HEK293 (cell line): ENCODE data around the gene PRR5.

Experiments
- GLIS1 ChIP-seq: fragments of 450-650 bp; formaldehyde crosslinking; IDR thresholded peaks from 2 replicates; pipeline ENCODE4 v1.5.1; 2016; ENCODE audit warnings: missing biosample characterization, missing genetic modification characterization
- GLIS2 ChIP-seq: fragments of 450-650 bp; formaldehyde crosslinking; IDR thresholded peaks from 2 replicates; pipeline ENCODE4 v1.5.1; 2016; ENCODE audit warnings: missing biosample characterization, missing genetic modification characterization
- HOXC10 ChIP-seq: sonication (generic); formaldehyde crosslinking; IDR thresholded peaks from 2 replicates; pipeline ENCODE4 v1.8.1; 2023; ENCODE audit warnings: mild to moderate bottlenecking, missing genetic modification reagents
- KLF9 ChIP-seq: fragments of 450-650 bp; formaldehyde crosslinking; IDR thresholded peaks from 2 replicates; pipeline ENCODE4 v1.5.1; 2016; ENCODE audit warnings: missing biosample characterization, missing genetic modification characterization, low read depth
- OVOL3 ChIP-seq: fragments of 450-650 bp; formaldehyde crosslinking; IDR thresholded peaks from 2 replicates; pipeline ENCODE4 v1.5.1; 2016; ENCODE audit warnings: missing biosample characterization, missing genetic modification characterization
- PRDM1 ChIP-seq: fragments of 450-650 bp; formaldehyde crosslinking; IDR thresholded peaks from 2 replicates; pipeline ENCODE4; 2016; ENCODE audit warnings: missing biosample characterization, missing genetic modification characterization
- RBAK ChIP-seq: fragments of 450-650 bp; formaldehyde crosslinking; IDR thresholded peaks from 2 replicates; pipeline ENCODE4 v1.5.1; 2016; ENCODE audit warnings: missing biosample characterization, missing genetic modification characterization
- SETDB1 ChIP-seq: IDR thresholded peaks from one replicate; pipeline ENCODE4 v1.6.1; 2017; ENCODE audit warnings: mild to moderate bottlenecking, low read length, moderate library complexity, mixed read lengths; ENCODE audit not compliant: insufficient read length
- YY2 ChIP-seq: fragments of 450-650 bp; formaldehyde crosslinking; IDR thresholded peaks from 2 replicates; pipeline ENCODE4 v1.5.1; 2016; ENCODE audit warnings: missing biosample characterization, missing genetic modification characterization
- ZFP3 ChIP-seq: fragments of 450-650 bp; formaldehyde crosslinking; IDR thresholded peaks from 2 replicates; pipeline ENCODE4 v1.5.1; 2016; ENCODE audit warnings: low read depth, missing biosample characterization, missing genetic modification characterization
- ZNF169 ChIP-seq: fragments of 450-650 bp; formaldehyde crosslinking; IDR thresholded peaks from 2 replicates; pipeline ENCODE4 v1.5.1; 2016; ENCODE audit warnings: missing biosample characterization, missing genetic modification characterization
- ZNF202 ChIP-seq: fragments of 450-650 bp; formaldehyde crosslinking; IDR thresholded peaks from 2 replicates; pipeline ENCODE4 v1.5.1; 2016; ENCODE audit warnings: missing biosample characterization, missing genetic modification characterization, borderline replicate concordance
- ZNF24 ChIP-seq: fragments of 450-650 bp; formaldehyde crosslinking; IDR thresholded peaks from 2 replicates; pipeline ENCODE4 v1.5.1; 2016; ENCODE audit warnings: missing biosample characterization, missing genetic modification characterization
- ZNF354C ChIP-seq: fragments of 450-650 bp; formaldehyde crosslinking; IDR thresholded peaks from 2 replicates; pipeline ENCODE4 v1.5.1; 2016; ENCODE audit warnings: missing biosample characterization, missing genetic modification characterization, low read depth, borderline replicate concordance
- ZNF391 ChIP-seq: fragments of 450-650 bp; formaldehyde crosslinking; IDR thresholded peaks from 2 replicates; pipeline ENCODE4 v1.5.1; 2016; ENCODE audit warnings: low read depth, missing biosample characterization, missing genetic modification characterization, borderline replicate concordance
- ZNF394 ChIP-seq: fragments of 450-650 bp; formaldehyde crosslinking; IDR thresholded peaks from 2 replicates; pipeline ENCODE4 v1.5.1; 2016; ENCODE audit warnings: missing biosample characterization, missing genetic modification characterization, mild to moderate bottlenecking, moderate library complexity, borderline replicate concordance
- ZNF433 ChIP-seq: fragments of 450-650 bp; formaldehyde crosslinking; IDR thresholded peaks from 2 replicates; pipeline ENCODE4 v1.5.1; 2016; ENCODE audit warnings: missing biosample characterization, missing genetic modification characterization, low read depth
- ZNF555 ChIP-seq: fragments of 450-650 bp; formaldehyde crosslinking; conservative IDR thresholded peaks from 2 replicates; pipeline ENCODE4 v1.5.1; 2017; ENCODE audit warnings: missing biosample characterization, mild to moderate bottlenecking, missing genetic modification characterization, inconsistent platforms
- ZNF585B ChIP-seq: fragments of 450-650 bp; formaldehyde crosslinking; IDR thresholded peaks from 2 replicates; pipeline ENCODE4 v1.5.1; 2016; ENCODE audit warnings: missing biosample characterization, missing genetic modification characterization
- ZNF610 ChIP-seq: fragments of 450-650 bp; formaldehyde crosslinking; IDR thresholded peaks from 2 replicates; pipeline ENCODE4 v1.5.1; 2016; ENCODE audit warnings: missing biosample characterization, missing genetic modification characterization, borderline replicate concordance
- ZNF629 ChIP-seq: fragments of 450-650 bp; formaldehyde crosslinking; IDR thresholded peaks from 2 replicates; pipeline ENCODE4 v1.5.1; 2017; ENCODE audit warnings: missing biosample characterization, missing genetic modification characterization
- ZNF777 ChIP-seq: fragments of 450-650 bp; formaldehyde crosslinking; IDR thresholded peaks from 2 replicates; pipeline ENCODE4 v1.5.1; 2017; ENCODE audit warnings: missing biosample characterization, missing genetic modification characterization, borderline replicate concordance
- ZNF830 ChIP-seq: fragments of 450-650 bp; IDR thresholded peaks from 2 replicates; pipeline ENCODE4 v1.5.0; 2018; ENCODE audit warnings: missing biosample characterization, missing genetic modification characterization, low read depth, mild to moderate bottlenecking, moderate library complexity
- ZSCAN23 ChIP-seq: fragments of 450-650 bp; formaldehyde crosslinking; IDR thresholded peaks from 2 replicates; pipeline ENCODE4 v1.5.1; 2016; ENCODE audit warnings: missing biosample characterization, missing genetic modification characterization
- TF ChIP-seq, protein P1 (sequence below): fragments of 450-650 bp; formaldehyde crosslinking; IDR thresholded peaks from 2 replicates; pipeline ENCODE4 v1.5.1; 2017; ENCODE audit warnings: missing biosample characterization, missing genetic modification characterization
- TF ChIP-seq, protein P2 (sequence below): fragments of 450-650 bp; formaldehyde crosslinking; IDR thresholded peaks from 2 replicates; pipeline ENCODE4 v1.5.1; 2016; ENCODE audit warnings: missing biosample characterization, missing genetic modification characterization
- TF ChIP-seq, protein P3 (sequence below): fragments of 450-650 bp; formaldehyde crosslinking; IDR thresholded peaks from 2 replicates; pipeline ENCODE4 v1.5.1; 2016; ENCODE audit warnings: missing biosample characterization, missing genetic modification characterization
- TF ChIP-seq, protein P4 (sequence below): fragments of 450-650 bp; formaldehyde crosslinking; IDR thresholded peaks from 2 replicates; pipeline ENCODE4 v1.5.1; 2017; ENCODE audit warnings: missing biosample characterization, missing genetic modification characterization
- TF ChIP-seq, protein P5 (sequence below): fragments of 450-650 bp; formaldehyde crosslinking; IDR thresholded peaks from 2 replicates; pipeline ENCODE4 v1.5.1; 2016; ENCODE audit warnings: missing biosample characterization, missing genetic modification characterization

The PRR5 gene

DNA sequence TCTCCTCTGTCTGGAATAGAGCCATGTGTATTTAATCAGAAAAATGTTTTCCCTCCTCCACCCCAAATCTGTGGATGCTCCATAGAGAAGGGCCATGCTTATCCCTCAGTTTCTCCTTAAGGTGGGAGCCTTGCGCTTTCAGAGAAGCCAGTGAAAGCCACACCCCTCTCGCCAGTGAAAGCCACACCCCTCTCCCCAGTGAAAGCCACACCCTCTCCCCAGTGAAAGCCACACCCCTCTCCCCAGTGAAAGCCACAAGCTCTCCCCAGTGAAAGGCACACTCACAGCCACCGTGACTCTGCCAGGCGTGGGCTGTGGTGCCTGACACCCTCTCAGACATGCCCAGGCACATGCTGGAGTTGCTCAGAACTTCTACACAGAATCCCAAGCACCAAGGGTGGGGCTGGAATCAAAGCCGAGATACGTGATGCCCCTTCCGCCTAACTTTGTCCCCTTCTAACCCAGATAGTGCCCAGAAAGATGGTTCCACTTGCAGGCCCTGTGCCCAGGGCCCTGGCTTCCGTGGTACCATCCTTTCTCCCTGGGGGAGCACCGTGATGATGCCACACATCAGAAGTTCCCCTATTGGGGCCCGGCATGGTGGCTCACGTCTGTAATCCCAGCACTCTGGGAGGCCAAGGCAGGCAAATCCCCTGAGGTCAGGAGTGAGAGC, 16.5 kb upstream of the PRR5 start (continued):
- TF ChIP-seq ZNF394 (tag by site-specific recombination) (no peak), ZNF391 (tag by site-specific recombination) (no peak), ZNF610 (tag by site-specific recombination) (no peak), ZFP3 (no peak), PRDM1 (tag by site-specific recombination) (peak; percentile 100), ZNF202 (tag by site-specific recombination) (no peak), ZNF629 (tag by site-specific recombination) (no peak), GLIS1 (tag by site-specific recombination) (peak; percentile 82), YY2 (tag by site-specific recombination) (no peak), HOXC10 (CRISPR knock-in tag) (no peak), ZNF354C (tag by site-specific recombination) (no peak), ZNF169 (tag by site-specific recombination) (no peak), ZNF555 (tag by site-specific recombination) (no peak), ZSCAN23 (tag by site-specific recombination) (no peak), ZNF777 (tag by site-specific recombination) (no peak), KLF9 (tag by site-specific recombination) (peak; percentile 99), OVOL3 (tag by site-specific recombination) (no peak), GLIS2 (tag by site-specific recombination) (no peak), SETDB1 (no peak), ZNF433 (tag by site-specific recombination) (no peak), ZNF24 (tag by site-specific recombination) (no peak), ZNF830 (tag by site-specific recombination) (no peak), RBAK (no peak), ZNF585B (tag by site-specific recombination) (no peak)
- TF ChIP-seq, protein P1, sequence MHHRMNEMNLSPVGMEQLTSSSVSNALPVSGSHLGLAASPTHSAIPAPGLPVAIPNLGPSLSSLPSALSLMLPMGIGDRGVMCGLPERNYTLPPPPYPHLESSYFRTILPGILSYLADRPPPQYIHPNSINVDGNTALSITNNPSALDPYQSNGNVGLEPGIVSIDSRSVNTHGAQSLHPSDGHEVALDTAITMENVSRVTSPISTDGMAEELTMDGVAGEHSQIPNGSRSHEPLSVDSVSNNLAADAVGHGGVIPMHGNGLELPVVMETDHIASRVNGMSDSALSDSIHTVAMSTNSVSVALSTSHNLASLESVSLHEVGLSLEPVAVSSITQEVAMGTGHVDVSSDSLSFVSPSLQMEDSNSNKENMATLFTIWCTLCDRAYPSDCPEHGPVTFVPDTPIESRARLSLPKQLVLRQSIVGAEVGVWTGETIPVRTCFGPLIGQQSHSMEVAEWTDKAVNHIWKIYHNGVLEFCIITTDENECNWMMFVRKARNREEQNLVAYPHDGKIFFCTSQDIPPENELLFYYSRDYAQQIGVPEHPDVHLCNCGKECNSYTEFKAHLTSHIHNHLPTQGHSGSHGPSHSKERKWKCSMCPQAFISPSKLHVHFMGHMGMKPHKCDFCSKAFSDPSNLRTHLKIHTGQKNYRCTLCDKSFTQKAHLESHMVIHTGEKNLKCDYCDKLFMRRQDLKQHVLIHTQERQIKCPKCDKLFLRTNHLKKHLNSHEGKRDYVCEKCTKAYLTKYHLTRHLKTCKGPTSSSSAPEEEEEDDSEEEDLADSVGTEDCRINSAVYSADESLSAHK (tag by site-specific recombination) = no peak
- TF ChIP-seq, protein P2, sequence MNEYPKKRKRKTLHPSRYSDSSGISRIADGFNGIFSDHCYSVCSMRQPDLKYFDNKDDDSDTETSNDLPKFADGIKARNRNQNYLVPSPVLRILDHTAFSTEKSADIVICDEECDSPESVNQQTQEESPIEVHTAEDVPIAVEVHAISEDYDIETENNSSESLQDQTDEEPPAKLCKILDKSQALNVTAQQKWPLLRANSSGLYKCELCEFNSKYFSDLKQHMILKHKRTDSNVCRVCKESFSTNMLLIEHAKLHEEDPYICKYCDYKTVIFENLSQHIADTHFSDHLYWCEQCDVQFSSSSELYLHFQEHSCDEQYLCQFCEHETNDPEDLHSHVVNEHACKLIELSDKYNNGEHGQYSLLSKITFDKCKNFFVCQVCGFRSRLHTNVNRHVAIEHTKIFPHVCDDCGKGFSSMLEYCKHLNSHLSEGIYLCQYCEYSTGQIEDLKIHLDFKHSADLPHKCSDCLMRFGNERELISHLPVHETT (tag by site-specific recombination) = no peak
- TF ChIP-seq, protein P3, sequence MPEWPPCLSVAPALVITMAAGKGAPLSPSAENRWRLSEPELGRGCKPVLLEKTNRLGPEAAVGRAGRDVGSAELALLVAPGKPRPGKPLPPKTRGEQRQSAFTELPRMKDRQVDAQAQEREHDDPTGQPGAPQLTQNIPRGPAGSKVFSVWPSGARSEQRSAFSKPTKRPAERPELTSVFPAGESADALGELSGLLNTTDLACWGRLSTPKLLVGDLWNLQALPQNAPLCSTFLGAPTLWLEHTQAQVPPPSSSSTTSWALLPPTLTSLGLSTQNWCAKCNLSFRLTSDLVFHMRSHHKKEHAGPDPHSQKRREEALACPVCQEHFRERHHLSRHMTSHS (tag by site-specific recombination) = no peak
- TF ChIP-seq, protein P4, sequence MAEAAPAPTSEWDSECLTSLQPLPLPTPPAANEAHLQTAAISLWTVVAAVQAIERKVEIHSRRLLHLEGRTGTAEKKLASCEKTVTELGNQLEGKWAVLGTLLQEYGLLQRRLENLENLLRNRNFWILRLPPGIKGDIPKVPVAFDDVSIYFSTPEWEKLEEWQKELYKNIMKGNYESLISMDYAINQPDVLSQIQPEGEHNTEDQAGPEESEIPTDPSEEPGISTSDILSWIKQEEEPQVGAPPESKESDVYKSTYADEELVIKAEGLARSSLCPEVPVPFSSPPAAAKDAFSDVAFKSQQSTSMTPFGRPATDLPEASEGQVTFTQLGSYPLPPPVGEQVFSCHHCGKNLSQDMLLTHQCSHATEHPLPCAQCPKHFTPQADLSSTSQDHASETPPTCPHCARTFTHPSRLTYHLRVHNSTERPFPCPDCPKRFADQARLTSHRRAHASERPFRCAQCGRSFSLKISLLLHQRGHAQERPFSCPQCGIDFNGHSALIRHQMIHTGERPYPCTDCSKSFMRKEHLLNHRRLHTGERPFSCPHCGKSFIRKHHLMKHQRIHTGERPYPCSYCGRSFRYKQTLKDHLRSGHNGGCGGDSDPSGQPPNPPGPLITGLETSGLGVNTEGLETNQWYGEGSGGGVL (tag by site-specific recombination) = no peak
- TF ChIP-seq, protein P5, sequence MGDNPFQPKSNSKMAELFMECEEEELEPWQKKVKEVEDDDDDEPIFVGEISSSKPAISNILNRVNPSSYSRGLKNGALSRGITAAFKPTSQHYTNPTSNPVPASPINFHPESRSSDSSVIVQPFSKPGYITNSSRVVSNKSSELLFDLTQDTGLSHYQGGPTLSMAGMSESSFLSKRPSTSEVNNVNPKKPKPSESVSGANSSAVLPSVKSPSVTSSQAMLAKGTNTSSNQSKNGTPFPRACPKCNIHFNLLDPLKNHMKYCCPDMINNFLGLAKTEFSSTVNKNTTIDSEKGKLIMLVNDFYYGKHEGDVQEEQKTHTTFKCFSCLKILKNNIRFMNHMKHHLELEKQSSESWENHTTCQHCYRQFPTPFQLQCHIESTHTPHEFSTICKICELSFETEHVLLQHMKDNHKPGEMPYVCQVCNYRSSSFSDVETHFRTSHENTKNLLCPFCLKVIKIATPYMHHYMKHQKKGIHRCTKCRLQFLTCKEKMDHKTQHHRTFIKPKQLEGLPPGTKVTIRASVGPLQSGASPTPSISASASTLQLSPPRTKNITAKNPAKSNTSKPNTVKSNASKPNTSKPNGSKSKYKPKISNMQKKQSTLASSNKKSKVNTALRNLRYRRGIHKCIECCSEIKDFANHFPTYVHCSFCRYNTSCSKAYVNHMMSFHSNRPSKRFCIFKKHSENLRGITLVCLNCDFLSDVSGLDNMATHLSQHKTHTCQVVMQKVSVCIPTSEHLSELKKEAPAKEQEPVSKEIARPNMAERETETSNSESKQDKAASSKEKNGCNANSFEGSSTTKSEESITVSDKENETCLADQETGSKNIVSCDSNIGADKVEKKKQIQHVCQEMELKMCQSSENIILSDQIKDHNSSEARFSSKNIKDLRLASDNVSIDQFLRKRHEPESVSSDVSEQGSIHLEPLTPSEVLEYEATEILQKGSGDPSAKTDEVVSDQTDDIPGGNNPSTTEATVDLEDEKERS (tag by site-specific recombination) = no peak
